BJ (cell line): ENCODE data around the gene ANKRD30A. TPM values are rescaled to one million over a fixed set of nuclear protein-coding genes. Genes with fewer than 3 reads are reported as not detected.

ENCODE experiments used
- CTCF ChIA-PET: fragments of 350-600 bp; formaldehyde crosslinking; extraction: SDS; loops from one replicate; lab custom pipeline; 2021; ENCODE audit warnings: antibody characterized with exemption, inconsistent platforms; lab: Yijun Ruan, JAX
- POLR2A ChIA-PET: fragments of 300-600 bp; sonication (Branson Sonifier 250); formaldehyde crosslinking; extraction: SDS; loops from one replicate; lab custom pipeline; 2021; ENCODE audit warnings: antibody characterized with exemption; lab: Charles Lee
- DNase-seq: peaks from one replicate; pipeline ENCODE4 v3.0.0-alpha.2; 2011; ENCODE audit warnings: low read depth
- H3K27me3 ChIP-seq: 2 replicates; pipeline ENCODE4 v1.6.0; 2011; ENCODE audit warnings: low read length; ENCODE audit not compliant: control insufficient read depth, insufficient read depth
- H3K36me3 ChIP-seq: 2 replicates; pipeline ENCODE4 v1.5.1; 2011; ENCODE audit warnings: low read length; ENCODE audit not compliant: control insufficient read depth, insufficient read depth
- H3K4me3 ChIP-seq: 2 replicates; pipeline ENCODE4 v1.5.1; 2011; ENCODE audit warnings: low read depth, mild to moderate bottlenecking, control low read depth, low read length
- polyA plus RNA-seq: library from polyadenylated mRNA; depleted of rRNA; stranded (reverse); fragments of >200 nt; gene quantifications from 2 replicates; pipeline ENCODE4 v1.2.3, GENCODE V29; 2011
- TF ChIP-seq, protein P1 (sequence below): IDR thresholded peaks from 2 replicates; pipeline ENCODE4 v1.5.1; 2011; ENCODE audit warnings: low read depth, mild to moderate bottlenecking, control low read depth, inconsistent platforms, low read length, moderate library complexity; ENCODE audit not compliant: insufficient read depth

ANKRD30A gene
- polyA plus RNA-seq, 1 experiment = not detected

DNA sequence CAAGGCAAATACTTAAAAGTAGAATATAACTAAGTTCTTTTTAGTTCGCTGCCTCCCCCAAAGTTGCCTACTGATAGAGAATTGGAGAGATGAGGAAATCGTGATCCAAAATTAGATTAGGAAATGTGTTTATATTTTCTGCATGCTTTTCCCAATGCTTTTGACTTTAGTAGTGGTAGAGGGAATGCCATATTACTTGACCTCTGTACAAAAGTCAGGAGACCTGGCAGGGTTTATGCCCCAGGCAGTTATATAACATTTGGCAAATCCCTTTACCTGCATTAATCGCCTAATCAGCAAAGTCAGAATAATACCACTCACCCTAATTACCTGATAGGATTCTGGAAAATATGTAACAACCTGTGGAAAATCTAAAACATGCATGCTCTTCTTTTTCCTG is 142.9 kb downstream of the ANKRD30A start:
- ChIA-PET POLR2A (no interaction called here), CTCF (no interaction called here)
- DNase-seq = no peak
- TF ChIP-seq, protein P1, sequence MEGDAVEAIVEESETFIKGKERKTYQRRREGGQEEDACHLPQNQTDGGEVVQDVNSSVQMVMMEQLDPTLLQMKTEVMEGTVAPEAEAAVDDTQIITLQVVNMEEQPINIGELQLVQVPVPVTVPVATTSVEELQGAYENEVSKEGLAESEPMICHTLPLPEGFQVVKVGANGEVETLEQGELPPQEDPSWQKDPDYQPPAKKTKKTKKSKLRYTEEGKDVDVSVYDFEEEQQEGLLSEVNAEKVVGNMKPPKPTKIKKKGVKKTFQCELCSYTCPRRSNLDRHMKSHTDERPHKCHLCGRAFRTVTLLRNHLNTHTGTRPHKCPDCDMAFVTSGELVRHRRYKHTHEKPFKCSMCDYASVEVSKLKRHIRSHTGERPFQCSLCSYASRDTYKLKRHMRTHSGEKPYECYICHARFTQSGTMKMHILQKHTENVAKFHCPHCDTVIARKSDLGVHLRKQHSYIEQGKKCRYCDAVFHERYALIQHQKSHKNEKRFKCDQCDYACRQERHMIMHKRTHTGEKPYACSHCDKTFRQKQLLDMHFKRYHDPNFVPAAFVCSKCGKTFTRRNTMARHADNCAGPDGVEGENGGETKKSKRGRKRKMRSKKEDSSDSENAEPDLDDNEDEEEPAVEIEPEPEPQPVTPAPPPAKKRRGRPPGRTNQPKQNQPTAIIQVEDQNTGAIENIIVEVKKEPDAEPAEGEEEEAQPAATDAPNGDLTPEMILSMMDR = no peak
- H3K27me3 ChIP-seq = no peaks in the 10 kb centered on the region
- H3K4me3 ChIP-seq = no peak overlapping the region
- H3K36me3 ChIP-seq = no peaks in the 10 kb centered on the region

DNA sequence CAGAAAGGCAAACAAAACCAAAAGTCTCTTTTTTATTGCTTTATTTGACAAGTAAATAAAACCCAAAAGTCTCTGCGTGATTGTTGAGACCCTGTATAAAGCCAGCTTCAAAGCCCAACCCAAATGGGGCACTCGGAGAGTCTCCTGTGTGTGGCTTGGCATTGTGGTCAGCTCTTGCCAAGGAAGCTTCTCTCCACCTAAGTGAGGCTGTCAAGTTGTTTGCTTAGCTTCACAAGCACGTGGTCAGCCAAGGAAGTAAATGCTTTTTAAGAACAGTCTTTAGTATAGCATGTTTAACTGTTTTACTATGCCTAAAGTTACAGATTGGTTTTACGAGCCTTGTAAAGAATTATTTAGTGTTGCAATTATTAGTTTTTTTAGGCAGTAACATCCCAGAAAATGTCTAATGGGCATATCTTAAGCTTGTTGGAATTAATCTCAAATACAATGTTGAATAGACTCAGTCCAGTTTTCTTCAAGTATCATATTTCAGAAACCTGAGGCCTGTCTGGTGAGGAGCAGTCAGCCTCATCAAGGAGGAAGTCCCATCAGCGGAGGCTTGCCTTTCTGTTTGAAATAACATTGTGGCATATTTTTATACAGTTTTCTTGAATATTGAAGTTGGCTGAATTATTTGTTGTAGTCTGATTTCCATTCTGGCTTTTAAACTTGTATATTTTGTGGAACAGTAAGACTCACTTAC is 144.3 kb downstream of the ANKRD30A start:
- DNase-seq = no peak
- TF ChIP-seq, protein P1 = no peak
- H3K27me3 ChIP-seq = no peaks in the 10 kb centered on the region
- ChIA-PET POLR2A (no interaction called here), CTCF (interaction anchor here (0.6 kb wide), 1 partner anchor 31 kb away, joined by 3 read pairs; no protein-coding TSS in a partner anchor)
- H3K4me3 ChIP-seq = no peak overlapping the region
- H3K36me3 ChIP-seq = no peaks in the 10 kb centered on the region

DNA sequence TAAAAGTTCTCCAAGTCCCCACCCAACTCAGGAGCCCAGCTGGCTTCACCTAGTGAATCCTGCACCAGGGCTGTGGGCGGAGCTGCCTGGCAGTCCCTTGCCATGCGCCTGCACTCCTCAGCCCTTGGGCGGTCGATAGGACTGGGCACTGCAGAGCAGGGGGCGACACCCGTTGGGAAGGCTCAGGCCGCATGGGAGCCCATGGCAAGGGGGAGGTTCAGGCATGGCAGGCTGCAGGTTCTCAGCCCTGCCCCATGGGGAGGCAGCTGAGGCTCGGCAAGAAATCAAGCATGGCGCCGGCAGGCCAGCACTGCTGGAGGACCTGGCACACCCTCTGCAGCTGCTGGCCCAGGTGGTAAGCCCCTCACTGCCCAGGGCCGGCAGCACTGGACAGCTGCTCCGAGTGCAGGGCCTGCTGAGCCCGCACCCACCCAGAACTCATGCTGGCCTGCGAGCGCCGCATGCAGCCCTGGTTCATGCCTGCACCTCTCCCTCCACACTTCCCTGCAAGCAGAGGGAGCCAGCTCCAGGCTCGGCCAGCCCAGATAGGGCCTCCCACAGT is 149.9 kb downstream of the ANKRD30A start:
- TF ChIP-seq, protein P1 = no peak
- Histone ChIP-seq H3K4me3 (no peak overlapping the region), H3K27me3 (no peaks in the 10 kb centered on the region), H3K36me3 (no peaks in the 10 kb centered on the region)
- POLR2A ChIA-PET = no interaction called here
- DNase-seq = no peak
- CTCF ChIA-PET = no interaction called here

DNA sequence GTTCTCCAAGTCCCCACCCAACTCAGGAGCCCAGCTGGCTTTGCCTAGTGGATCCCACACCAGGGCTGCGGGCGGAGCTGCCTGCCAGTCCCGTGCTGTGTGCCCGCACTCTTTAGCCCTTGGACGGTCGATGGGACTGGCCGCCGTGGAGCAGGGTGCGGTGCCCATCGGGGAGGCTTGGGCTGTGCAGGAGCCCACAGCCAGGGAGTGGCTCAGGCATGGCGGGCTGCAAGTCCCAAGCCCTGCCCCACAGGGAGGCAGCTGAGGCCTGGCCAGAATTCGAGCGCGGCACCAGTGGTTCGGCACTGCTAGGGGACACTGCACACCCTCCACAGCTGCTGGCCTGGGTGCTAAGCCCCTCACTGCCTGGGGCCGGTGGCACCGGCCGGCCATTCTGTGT is 159.7 kb downstream of the ANKRD30A start:
- Histone ChIP-seq H3K36me3 (no peaks in the 10 kb centered on the region), H3K27me3 (no peaks in the 10 kb centered on the region), H3K4me3 (no peak overlapping the region)
- CTCF ChIA-PET = no interaction called here
- TF ChIP-seq, protein P1 = no peak
- POLR2A ChIA-PET = no interaction called here
- DNase-seq = no peak

DNA sequence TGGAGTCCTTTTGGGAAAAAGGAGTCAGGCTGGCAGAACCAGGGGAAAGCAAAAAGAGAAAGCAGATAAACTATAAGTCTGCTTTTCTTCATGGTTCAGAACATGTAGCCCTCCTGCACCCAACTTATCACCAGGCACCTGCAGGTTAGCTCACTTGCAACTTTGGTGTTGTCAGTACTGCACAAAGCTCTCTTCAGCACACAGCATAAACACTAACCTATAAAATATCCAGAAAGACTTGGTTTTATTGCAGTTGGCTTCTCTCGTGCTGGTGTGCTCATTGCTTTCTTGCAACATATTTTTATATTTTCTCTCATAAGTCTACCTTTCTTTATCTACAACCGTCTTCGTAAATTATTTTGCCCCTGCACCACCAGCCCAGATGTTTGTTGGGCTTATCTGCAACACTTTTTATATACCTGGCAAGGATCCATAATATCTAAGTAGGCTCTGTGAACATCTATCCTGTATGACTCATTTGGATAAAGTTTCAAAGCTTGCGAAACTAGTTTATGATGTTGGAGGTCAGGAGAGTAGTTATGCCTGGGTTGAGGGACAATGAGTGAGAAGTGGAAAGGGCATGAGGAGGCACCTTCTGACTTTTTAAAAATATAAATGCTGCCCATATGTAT is 164.6 kb downstream of the ANKRD30A start:
- H3K27me3 ChIP-seq = no peaks in the 10 kb centered on the region
- TF ChIP-seq, protein P1 = no peak
- no peak overlapping the region for H3K4me3 ChIP-seq
- ChIA-PET POLR2A (no interaction called here), CTCF (no interaction called here)
- no peak for DNase-seq
- no peaks in the 10 kb centered on the region for H3K36me3 ChIP-seq
